Measurements from ENCODE around the gene GSC.
"Not testable (repeated sequence)": the region's sequence is repeated elsewhere in the genome, so short reads cannot be mapped to it uniquely, and the experiment has no call there.

GSC gene

GRCh38 chr14:94769391-94770250 is at the start of gene GSC:
Gene GSC, minus strand, starts transcription at chr14:94770113. Its CDS starts 98 bp downstream, at chr14:94770015.
- no peak for DNase-seq (ENCODE audit: low read depth in 2 of 2)

- DNase-seq (ENCODE audit: low read depth in 2 of 2): no peak
These were observed 49.6 kb upstream of the GSC start for GRCh38 chr14:94819531-94819930.

- DNase-seq (ENCODE audit: low read depth in 2 of 2): no peak
These were observed 46.2 kb upstream of the GSC start for GRCh38 chr14:94816113-94816512.

DNA sequence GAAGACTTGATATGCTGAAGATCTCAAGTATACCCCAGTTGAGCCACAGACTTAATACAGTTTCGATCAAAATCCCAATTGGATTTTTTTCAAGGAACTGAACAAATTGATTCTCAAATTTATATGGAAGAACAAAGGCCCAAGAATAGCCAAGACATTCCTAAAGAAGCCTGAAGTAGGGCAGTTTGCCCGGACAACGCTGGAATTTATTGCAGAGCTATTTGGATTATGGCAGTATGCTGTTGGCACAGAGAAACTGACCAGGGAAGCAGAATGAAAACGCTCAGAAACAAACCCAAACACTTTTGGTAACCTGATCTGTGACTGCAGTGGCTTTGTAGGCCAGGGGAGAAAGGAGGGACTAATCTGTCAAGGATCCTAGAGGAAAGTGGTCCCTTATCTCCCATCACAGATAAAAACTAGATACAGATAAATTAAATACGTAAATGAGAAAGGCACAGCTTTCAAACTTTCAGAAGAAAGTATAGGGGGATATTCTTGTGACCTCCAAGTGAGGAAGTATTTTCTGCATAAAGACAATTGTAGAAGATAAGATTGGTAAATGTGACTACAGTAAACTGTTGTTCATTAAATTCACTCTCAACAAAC is 35.9 kb upstream of the GSC start:
- no peak for DNase-seq (ENCODE audit: low read depth in 2 of 2)

DNA sequence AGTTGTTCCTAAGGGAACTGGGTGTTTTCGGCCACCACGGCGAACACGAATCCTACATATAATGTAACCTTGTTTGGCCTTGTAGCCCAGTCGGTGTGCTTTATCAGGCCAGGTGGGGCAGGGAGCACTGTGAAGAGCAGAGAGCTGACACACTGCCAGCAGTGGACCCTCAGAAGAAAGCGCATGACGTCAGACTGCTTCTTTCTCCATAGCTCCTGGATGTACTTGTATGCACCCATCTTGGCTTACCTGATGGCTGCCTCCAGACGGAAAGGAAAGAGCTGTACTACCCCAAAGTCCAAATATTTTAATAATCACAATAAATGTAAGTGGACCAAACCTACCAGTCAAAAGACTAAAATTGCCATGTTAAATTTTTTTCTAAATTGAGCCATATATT is 31.3 kb upstream of the GSC start:
- no peak for DNase-seq (ENCODE audit: low read depth in 2 of 2)

GRCh38 chr14:94800764-94801163 is 30.9 kb upstream of the GSC start:
- DNase-seq (ENCODE audit: low read depth in 2 of 2): not testable (repeated sequence)

DNA sequence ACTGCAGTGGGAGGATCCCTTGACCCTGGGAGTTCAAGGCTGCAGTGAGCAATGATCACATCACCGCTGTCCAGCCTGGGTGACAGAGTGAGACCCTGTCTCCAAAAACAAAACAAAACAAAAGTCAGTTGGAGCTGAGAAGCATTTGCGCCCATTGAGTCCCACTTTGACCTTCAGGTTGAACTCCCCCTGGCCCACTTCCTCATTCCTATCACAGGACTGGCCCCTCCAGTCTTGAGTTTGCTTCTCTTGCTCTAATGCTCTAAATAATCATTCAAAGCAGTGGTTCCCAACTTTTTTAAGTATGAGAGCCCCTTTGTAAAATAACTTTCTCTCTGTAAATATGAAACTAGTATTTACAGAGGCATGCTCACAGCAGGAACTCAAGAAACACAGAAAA is 28.0 kb upstream of the GSC start:
- DNase-seq (ENCODE audit: low read depth in 2 of 2): no peak

- DNase-seq (ENCODE audit: low read depth in 2 of 2): no peak
These were observed 26.4 kb upstream of the GSC start for GRCh38 chr14:94796278-94796677.

DNA sequence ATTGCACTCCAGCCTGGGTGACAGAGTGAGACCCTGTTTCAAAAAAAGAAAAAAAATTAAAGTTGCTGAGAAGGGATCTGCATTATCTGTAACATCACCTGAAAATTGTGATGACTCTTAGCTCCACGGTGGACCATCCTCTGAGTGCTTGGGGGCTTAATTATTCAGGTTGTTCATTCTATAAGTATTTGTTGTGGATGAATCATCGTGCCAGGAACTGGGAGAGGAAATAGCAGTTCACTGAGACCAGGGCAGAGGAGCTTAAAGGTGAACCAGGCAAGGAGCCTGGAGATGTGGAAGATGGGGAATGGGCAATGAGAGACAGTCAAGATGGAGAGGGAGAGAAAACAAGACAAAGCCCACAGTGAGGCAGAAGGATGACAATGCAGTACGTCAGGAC is 25.5 kb upstream of the GSC start:
- DNase-seq (ENCODE audit: low read depth in 2 of 2): no peak

DNA sequence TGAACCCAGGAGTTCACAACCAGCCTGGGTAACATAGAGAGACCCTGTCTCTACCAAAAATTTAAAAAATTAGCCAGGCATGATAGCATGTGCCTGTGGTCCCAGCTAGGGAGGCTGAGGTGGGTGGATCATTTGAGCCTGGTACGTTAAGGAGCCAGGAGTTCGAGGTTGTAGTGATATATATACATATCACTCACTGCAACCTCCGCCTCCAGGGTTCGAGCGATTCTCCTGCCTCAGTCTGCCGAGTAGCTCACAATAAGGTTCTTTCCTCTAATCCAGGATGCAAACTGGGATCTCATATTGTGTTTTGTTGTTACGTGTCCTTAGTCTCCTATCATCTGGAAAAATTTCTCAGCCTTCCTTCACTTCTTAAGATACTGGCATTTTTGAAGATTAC is 24.0 kb upstream of the GSC start:
- no peak for DNase-seq (ENCODE audit: low read depth in 2 of 2)

DNA sequence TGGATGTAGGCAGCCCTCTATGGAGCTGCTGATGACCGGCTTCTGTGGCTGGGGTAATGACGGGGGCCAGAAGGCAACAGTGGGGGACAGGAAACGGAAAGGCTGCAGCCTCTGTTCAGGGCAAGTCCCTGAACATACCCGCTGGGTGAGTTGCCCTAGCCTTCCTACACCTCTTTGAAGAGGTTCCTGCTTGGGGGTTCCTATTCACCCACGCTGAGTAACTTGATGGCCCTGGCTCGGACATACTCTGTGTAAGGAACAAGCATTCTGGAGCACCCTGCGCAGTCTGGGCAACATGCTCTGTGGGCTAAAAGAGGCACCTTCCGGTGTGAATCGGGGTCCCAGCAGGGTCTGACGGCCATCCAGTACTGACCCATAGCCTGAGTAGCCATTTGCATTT is 17.7 kb upstream of the GSC start:
- DNase-seq (ENCODE audit: low read depth in 2 of 2): no peak

- no peak for DNase-seq (ENCODE audit: low read depth in 2 of 2)
These were observed 17.2 kb upstream of the GSC start for GRCh38 chr14:94787092-94787491.

- DNase-seq (ENCODE audit: low read depth in 2 of 2): no peak
These were observed 10.9 kb upstream of the GSC start for GRCh38 chr14:94780536-94781399.

DNA sequence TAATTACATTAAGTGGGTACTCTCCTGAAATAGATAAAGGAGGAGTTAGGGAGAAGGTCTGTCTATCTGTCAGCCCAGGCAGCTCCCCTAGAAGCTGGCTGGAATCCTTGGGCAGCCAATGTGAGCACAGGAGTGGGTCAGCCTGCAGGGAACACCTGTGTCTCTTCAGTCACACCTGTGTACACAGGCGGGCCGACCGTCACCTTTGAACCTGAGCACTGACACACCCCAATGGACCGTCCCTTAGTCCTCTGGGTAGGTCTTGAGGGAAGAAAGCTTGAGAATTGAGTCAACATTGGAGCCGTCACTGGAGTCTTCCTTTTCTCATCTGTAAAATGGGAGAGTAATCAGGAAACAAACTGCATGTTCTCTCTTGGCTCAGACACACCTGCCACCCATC is 9.8 kb upstream of the GSC start:
- no peak for DNase-seq (ENCODE audit: low read depth in 2 of 2)

- DNase-seq (ENCODE audit: low read depth in 2 of 2): no peak
These were observed 5.9 kb upstream of the GSC start for GRCh38 chr14:94775871-94776210.

DNA sequence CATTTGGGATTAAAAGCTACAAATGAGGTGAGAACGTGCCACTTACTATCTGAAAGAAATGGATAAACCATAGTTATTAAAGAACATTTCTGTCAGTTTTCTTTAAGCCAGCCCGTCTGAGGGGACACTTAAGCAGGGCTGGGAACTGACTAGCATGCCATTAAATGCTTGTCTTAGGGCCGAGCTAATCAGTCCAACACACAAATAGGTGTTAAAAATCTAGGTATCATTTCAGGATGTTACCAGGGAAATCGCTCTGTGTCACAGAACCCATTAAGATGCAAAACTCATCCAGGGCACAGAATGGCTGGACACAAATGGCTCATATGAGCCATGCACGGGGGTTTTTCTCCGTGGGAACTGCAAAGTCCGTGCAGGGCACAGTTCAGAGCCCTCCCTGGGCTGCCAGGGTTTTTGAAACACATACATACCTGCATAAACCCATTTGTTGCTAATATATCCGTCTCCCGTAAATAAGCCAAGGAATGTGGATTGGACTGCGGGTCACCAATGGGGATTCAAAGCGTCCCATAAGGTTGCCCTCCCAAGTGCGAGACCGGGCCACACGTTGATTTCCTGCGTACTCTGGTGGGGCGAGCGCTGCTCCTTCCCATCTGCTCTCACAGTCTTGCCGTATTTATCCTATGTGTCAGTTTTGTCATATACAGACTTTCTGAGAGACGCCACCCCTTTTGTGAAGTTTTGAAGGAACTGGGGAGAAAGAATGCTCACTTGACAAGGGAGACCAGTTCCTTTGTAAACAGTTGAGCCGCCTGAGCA is 5.4 kb upstream of the GSC start:
- no peak for DNase-seq (ENCODE audit: low read depth in 2 of 2)

- DNase-seq (ENCODE audit: low read depth in 2 of 2): no peak
These were observed 4.6 kb upstream of the GSC start for GRCh38 chr14:94774344-94775090.

GRCh38 chr14:94773655-94774343 is 3.9 kb upstream of the GSC start:
- DNase-seq (ENCODE audit: low read depth in 2 of 2): no peak

DNA sequence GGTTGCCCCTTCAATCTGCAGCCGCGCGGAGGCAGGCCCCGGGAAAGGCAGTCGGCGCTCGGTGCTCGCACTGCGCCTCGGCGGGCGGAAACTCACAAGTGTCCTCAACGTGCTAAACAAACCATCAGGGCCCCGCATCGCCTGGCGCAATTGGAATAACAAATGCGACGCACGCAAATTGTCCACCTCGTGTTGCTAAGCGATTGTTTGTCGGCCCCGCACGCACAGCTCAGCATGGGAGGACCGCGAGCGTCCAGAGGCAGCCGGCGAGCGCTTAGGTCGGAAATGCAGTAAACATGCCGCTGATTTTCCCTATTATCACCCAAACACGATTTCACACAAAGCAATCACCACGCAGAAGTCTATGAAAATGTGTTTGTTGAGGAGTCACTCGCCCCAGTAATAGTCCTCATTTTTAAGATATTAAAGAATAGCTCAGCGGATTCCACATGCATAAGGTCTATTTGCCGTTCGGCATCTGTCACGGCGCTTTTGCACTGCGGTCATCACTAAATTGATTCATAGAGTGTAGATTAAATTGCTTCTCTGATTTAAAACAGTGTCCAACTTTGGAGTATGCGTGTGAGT is 3.2 kb upstream of the GSC start:
- DNase-seq (ENCODE audit: low read depth in 2 of 2): no peak

- DNase-seq (ENCODE audit: low read depth in 2 of 2): no peak
These were observed 2.6 kb upstream of the GSC start for GRCh38 chr14:94772548-94772947.
